GM12872 (cell line): ENCODE measurements around the gene SNRNP40.

Source experiments
- TF ChIP-seq, protein P1 (sequence below): IDR thresholded peaks from 3 replicates; pipeline ENCODE4 v1.5.1; 2011; ENCODE audit warnings: low read depth, mild to moderate bottlenecking, low read length, moderate library complexity; ENCODE audit not compliant: insufficient read depth

Gene SNRNP40

DNA sequence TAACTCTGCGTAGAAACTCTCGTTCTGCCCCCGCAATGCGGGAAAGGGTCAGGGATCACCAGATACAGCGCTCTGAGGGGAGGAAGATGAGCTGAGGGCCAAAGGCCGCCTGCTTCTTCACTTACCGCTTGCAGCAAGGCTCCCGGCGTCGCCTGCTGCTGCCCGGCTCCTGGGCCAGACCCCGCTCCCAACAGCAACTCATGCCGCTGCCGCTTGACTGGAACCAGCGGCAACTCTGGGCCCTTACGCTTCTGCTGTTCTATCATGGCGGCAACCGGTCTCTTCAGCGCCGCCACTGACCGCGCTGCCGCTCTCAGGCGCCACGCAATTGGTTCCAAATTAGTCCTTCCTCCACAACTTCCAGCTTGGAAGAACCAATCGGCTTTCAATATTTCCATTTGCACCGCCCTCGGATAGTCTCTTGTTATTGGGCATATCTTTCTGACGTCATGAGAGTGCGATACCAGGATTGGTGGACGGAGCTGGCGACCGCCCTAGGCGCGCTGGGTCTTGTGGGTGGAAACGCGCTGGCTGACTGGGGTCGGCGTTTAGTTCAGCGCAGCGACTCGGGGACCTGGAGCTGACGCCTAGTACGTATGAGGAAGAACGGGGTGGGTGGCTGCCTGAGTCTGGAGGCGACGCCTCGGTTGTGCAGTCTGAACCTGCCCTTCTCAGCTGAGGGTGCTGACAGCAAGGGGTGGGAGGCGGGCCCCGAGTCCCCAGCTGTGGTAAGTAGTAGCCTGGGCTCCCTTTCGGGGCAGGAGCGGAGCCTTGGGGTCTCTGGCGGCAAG is at the start of gene SNRNP40, which contains the start of gene ZCCHC17:
TSS of gene SNRNP40 (minus strand) at position 303 of the 791 bp plus-strand sequence. CDS start at position 266, 37 bp downstream.
TSS of gene ZCCHC17 (plus strand) at position 547 of the 791 bp plus-strand sequence. CDS start 13,067 bp downstream, outside the sequence.
- TF ChIP-seq, protein P1, sequence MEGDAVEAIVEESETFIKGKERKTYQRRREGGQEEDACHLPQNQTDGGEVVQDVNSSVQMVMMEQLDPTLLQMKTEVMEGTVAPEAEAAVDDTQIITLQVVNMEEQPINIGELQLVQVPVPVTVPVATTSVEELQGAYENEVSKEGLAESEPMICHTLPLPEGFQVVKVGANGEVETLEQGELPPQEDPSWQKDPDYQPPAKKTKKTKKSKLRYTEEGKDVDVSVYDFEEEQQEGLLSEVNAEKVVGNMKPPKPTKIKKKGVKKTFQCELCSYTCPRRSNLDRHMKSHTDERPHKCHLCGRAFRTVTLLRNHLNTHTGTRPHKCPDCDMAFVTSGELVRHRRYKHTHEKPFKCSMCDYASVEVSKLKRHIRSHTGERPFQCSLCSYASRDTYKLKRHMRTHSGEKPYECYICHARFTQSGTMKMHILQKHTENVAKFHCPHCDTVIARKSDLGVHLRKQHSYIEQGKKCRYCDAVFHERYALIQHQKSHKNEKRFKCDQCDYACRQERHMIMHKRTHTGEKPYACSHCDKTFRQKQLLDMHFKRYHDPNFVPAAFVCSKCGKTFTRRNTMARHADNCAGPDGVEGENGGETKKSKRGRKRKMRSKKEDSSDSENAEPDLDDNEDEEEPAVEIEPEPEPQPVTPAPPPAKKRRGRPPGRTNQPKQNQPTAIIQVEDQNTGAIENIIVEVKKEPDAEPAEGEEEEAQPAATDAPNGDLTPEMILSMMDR, result 0 out of 3 replicates have a peak, but pooled peaks have one; percentile 11

DNA sequence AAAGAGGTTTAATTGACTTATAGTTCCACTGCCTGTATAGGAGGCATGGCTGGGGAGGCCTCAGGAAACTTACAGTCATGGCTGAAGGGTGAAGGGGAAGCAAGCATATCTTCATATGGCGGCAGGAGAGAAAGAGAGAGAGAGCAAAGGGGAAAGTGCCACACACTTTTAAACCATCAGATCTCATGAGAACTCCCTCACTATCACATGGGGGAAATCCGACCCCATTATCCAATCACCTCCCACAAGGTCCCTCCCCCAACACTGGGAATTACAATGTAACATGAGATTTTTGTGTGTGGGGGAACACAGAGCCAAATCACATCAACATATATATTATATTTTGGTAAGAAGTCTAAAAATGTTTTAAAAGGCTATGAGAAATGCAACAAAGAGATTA is 49.0 kb upstream of the SNRNP40 start:
- TF ChIP-seq, protein P1, result no peak

DNA sequence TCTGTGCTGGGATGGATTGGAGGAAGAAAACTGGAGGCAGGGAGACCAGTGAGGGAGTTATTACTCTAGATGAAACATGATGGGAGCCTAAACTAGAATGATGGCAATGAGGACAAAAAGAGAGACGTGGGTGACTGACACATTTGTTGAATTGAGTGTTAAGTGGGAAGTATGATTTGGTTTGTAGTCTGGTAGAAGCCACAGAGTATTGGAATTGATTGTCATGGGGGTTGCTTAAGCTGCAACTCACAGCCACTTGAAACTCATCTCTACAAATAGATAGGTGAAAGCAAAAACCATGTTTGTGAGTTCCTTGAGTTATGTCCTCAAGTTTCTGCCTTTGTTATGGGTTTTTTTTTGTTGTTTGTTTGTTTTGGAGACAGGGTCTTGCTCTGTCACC is 47.9 kb upstream of the SNRNP40 start:
- TF ChIP-seq, protein P1, result no peak

- TF ChIP-seq, protein P1, result no peak
Observed at GRCh38 chr1:31336687-31337467, 40.3 kb upstream of the SNRNP40 start.

GRCh38 chr1:31335007-31335406 is 38.4 kb upstream of the SNRNP40 start:
- TF ChIP-seq, protein P1, result peak; percentile 50; the same call in 2 of the 3 replicates

DNA sequence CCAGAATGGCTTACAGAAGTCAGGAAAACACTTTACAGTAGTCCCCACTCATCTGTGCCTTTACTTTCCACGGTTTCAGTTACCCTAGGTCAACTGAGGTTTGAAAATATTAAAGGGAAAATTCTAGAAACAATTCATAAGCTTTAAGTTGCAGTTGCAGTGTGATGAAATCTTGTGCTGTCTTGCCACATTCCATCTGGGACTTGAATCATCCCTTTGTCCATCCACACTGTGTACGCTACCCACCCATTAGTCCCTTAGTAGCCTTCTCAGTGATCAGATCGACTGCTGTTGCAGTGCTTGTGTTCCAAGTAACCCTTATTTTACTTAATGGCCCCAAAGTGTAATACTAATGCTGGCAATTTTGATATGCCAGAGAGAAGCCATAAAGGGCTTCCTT is 30.8 kb upstream of the SNRNP40 start:
- TF ChIP-seq, protein P1, result no peak

GRCh38 chr1:31326461-31326860 is 29.9 kb upstream of the SNRNP40 start:
- TF ChIP-seq, protein P1, result no peak
